ENCODE measurements around the gene NACAD.

GRCh38 chr7:45119550-45119949 lies 30.8 kb upstream of the NACAD start:
- TF ChIP-seq CTCF (IDR thresholded peaks at IDR 0.05; ENCODE audit: low read depth, low read length) (no peak), MAX (IDR thresholded peaks at IDR 0.05; ENCODE audit: low read depth, low read length) (no peak), POLR2A (IDR thresholded peaks at IDR 0.05; ENCODE audit: extremely low read depth, insufficient read length) (no peak)

All from NB4 (cell line).